OCI-LY3 (cell line): ENCODE measurements around the gene CCDC86.

Experiments used
- H2AFZ ChIP-seq: fragments of 200-600, 300-600 bp; shearing (Covaris generic); 2 replicates; pipeline ENCODE4 v1.6.0; 2014; ENCODE audit warnings: antibody characterized with exemption, low read depth, low read length
- H3K27ac ChIP-seq: fragments of 200-600, 300-600 bp; sonication (generic); 2 replicates; pipeline ENCODE4 v1.5.1; 2014; ENCODE audit warnings: mild to moderate bottlenecking, low read length, moderate library complexity, mixed read lengths
- H3K27me3 ChIP-seq: fragments of 200-600, 300-600 bp; sonication (generic); 2 replicates; pipeline ENCODE4 v1.6.1; 2014; ENCODE audit warnings: low read depth, low read length, mixed read lengths
- H3K36me3 ChIP-seq: fragments of 200-600, 300-600 bp; sonication (generic); replicated peaks from 2 replicates; pipeline ENCODE3; 2014; ENCODE audit warnings: low read depth, low read length, mixed read lengths
- H3K4me1 ChIP-seq: fragments of 300-600, 200-600 bp; sonication (generic); 2 replicates; pipeline ENCODE4 v1.6.1; 2014; ENCODE audit warnings: low read length, mixed read lengths
- H3K4me2 ChIP-seq: fragments of 200-600, 300-600 bp; sonication (generic); 2 replicates; pipeline ENCODE4 v1.6.1; 2014; ENCODE audit warnings: low read length, mixed read lengths
- H3K4me3 ChIP-seq: fragments of 300-600, 200-600 bp; sonication (generic); 2 replicates; pipeline ENCODE4 v1.5.1; 2014; ENCODE audit warnings: antibody characterized with exemption, mild to moderate bottlenecking, low read length, moderate library complexity
- H3K79me2 ChIP-seq: fragments of 300-600, 200-600 bp; shearing (Covaris generic); 2 replicates; pipeline ENCODE4 v1.6.1; 2014; ENCODE audit warnings: mild to moderate bottlenecking, low read length, mixed read lengths
- H3K9ac ChIP-seq: fragments of 300-600, 200-600 bp; shearing (Covaris generic); 2 replicates; pipeline ENCODE4 v1.6.0; 2014; ENCODE audit warnings: mild to moderate bottlenecking, low read length, moderate library complexity
- H3K9me3 ChIP-seq: fragments of 200-600, 300-600 bp; shearing (Covaris generic); 2 replicates; pipeline ENCODE4 v1.6.1; 2014; ENCODE audit warnings: low read length, mixed read lengths; ENCODE audit not compliant: insufficient read depth
- H4K20me1 ChIP-seq: fragments of 200-600, 300-600 bp; sonication (generic); 2 replicates; pipeline ENCODE4 v1.6.1; 2016; ENCODE audit warnings: low read length, mixed read lengths; ENCODE audit not compliant: insufficient read depth
- EZH2phosphoT487 ChIP-seq: fragments of 200-600 bp; shearing (Covaris generic); IDR thresholded peaks from 2 replicates; pipeline ENCODE4 v1.6.1; 2018; ENCODE audit warnings: antibody characterized with exemption, mixed run types, low read depth
- TF ChIP-seq, protein P1 (sequence below): fragments of 200-600, 300-600 bp; sonication (generic); IDR thresholded peaks from 2 replicates; pipeline ENCODE4 v1.5.1; 2014; ENCODE audit warnings: antibody characterized with exemption, low read length, low read depth

The CCDC86 gene

DNA sequence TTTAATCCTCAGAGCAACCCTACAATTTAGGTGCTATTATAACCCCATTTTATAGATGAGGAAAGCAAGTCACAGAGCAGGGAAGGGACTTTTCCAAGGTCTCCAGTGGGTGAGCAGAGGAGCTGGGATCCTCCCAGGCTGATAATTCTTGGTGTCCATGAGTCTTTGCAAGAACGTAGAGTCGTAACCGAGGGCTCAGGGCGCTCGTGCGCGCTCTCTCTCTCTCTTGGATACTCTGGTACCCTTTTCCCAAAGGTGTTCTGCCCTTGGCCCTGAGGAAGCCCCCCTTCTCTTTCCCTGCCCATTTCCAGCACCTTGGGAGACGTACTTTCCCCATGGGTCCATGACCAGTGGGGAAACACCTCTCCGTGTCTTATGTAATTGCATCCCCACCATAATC lies 20.3 kb downstream of the CCDC86 start:
- no peak overlapping the region for H2AFZ ChIP-seq
- no peak overlapping the region for H3K4me3 ChIP-seq
- H3K9me3 ChIP-seq, result no peaks in the 10 kb centered on the region
- H3K27ac ChIP-seq, result no peak overlapping the region
- no peaks in the 10 kb centered on the region for H3K27me3 ChIP-seq
- no peak overlapping the region for H3K9ac ChIP-seq
- peaks cover 9% of the 10 kb centered on the region for H3K4me1 ChIP-seq
- no peak overlapping the region for H3K4me2 ChIP-seq
- H4K20me1 ChIP-seq, result no peaks in the 10 kb centered on the region
- H3K79me2 ChIP-seq, result no peaks in the 10 kb centered on the region
- TF ChIP-seq, protein P1, sequence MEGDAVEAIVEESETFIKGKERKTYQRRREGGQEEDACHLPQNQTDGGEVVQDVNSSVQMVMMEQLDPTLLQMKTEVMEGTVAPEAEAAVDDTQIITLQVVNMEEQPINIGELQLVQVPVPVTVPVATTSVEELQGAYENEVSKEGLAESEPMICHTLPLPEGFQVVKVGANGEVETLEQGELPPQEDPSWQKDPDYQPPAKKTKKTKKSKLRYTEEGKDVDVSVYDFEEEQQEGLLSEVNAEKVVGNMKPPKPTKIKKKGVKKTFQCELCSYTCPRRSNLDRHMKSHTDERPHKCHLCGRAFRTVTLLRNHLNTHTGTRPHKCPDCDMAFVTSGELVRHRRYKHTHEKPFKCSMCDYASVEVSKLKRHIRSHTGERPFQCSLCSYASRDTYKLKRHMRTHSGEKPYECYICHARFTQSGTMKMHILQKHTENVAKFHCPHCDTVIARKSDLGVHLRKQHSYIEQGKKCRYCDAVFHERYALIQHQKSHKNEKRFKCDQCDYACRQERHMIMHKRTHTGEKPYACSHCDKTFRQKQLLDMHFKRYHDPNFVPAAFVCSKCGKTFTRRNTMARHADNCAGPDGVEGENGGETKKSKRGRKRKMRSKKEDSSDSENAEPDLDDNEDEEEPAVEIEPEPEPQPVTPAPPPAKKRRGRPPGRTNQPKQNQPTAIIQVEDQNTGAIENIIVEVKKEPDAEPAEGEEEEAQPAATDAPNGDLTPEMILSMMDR, result no peak
- no peak for TF ChIP-seq EZH2phosphoT487
- H3K36me3 ChIP-seq, result no peaks in the 10 kb centered on the region

DNA sequence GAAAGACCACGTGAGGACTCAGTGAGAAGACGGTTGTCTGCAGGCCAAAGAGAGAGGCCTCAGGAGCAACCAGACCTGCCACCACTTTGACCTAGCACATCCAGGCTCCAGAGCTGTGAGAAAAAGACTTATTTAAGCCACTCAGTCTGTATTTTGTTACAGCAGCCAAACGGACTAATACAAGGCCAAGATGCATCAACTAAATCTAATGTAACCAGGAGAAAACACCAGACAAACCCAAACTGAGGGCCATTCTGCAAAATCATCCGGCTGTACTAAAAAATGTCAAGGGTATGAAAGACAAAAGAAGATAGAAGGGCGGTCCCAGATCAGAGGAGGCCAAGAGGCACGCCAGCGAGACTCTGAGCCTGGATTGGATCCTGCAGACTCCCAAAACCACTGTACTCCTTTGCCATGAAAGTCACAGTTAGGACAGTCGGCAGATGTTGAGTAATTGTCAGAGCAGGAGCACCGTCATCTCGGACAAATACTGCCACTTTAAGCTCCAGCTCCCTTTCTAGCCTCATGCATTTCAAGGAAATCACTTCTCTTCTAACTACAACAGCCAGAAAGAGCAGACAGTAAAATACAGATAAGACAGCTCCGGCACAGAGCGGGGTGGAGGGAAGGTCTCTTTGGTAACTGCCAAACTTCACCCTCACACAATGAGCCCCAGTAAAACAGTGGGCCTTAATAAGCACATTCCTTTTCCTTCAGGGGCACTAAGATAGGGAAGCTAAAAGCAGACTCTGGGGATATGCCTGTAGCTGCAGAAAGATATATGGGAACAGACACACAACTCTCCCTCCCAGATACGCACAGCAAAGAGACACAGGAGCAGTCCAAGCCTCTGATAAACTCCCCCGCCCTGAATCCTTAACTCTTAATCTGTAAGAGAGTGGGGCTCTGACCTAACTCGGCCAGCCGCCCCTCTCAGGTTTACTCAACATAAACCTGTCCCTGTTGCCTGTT lies 21.9 kb downstream of the CCDC86 start:
- Histone ChIP-seq H3K4me3 (no peak overlapping the region), H3K4me2 (no peak overlapping the region), H3K27ac (no peak overlapping the region), H4K20me1 (no peaks in the 10 kb centered on the region), H2AFZ (no peak overlapping the region), H3K36me3 (no peaks in the 10 kb centered on the region), H3K9me3 (no peaks in the 10 kb centered on the region), H3K79me2 (no peaks in the 10 kb centered on the region), H3K27me3 (no peaks in the 10 kb centered on the region), H3K9ac (no peak overlapping the region), H3K4me1 (peaks cover 2% of the 10 kb centered on the region)
- TF ChIP-seq, protein P1, result no peak
- TF ChIP-seq EZH2phosphoT487, result no peak

- H4K20me1 ChIP-seq, result no peaks in the 10 kb centered on the region
- H2AFZ ChIP-seq, result no peak overlapping the region
- no peaks in the 10 kb centered on the region for H3K36me3 ChIP-seq
- H3K4me2 ChIP-seq, result no peak overlapping the region
- H3K4me3 ChIP-seq, result no peak overlapping the region
- no peaks in the 10 kb centered on the region for H3K27me3 ChIP-seq
- TF ChIP-seq EZH2phosphoT487, result no peak
- TF ChIP-seq, protein P1, result no peak
- H3K9ac ChIP-seq, result no peak overlapping the region
- no peaks in the 10 kb centered on the region for H3K4me1 ChIP-seq
- H3K27ac ChIP-seq, result no peak overlapping the region
- no peaks in the 10 kb centered on the region for H3K79me2 ChIP-seq
- no peaks in the 10 kb centered on the region for H3K9me3 ChIP-seq
Measured at GRCh38 chr11:60864856-60865513, 23.1 kb downstream of the CCDC86 start.
